ENCODE measurements around the gene RPS16.

Gene RPS16

DNA sequence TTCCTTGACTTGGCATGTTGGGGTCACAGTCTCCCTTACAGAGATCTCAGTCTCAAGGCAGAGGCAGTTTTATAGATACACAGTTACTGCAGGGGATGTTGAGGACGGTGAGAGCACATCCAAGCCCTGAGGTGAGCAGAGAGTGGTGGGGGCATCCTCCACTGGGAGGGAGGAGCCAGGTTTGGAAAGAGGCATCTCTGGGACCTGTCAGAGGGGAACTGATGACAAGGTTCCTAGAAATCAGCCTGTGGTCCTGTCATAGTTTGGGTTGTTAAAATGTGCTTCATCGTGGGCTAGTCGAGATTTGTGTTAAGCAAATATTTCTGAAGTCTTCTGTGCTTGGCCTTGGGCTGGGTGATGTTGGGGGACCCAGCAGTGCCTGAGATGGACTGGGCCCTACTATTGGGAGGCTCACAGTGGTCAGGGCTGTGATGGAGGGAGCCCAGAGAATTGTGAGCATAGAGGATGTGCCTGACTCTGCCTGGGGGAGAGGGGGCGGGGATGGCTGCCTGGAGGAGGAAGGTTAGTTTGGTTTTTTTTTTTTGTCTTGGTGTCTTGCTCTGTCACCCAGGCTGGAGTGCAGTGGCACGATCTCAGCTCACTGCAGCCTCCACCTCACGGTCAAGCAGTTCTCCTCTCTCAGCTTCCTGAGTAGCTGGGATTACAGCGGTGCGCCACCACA, 13.5 kb upstream of the RPS16 start:
- in situ Hi-C loops (cut with HindIII; ENCODE audit: low sequenced_read_pairs): no loop called here

DNA sequence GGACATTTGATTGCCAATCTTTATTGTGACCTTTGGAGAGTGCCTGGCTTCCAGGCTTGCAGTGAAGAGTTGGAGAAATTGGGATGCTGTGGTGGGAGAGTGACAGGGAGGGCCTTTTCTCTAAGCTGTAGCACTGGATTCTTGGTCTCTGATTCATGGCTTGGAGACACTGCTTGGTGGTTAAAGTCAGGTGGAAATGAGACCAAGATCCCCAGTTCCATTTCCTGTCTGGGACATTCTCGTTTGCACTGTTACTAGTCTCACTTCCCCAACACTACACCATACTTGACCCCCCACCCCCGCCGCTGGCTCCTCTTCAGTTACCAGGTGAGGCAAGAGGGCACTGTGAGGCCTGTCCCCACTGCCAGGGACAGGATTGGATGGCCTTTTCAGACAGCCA, 12.5 kb upstream of the RPS16 start:
- in situ Hi-C loops (cut with HindIII; ENCODE audit: low sequenced_read_pairs): no loop called here

DNA sequence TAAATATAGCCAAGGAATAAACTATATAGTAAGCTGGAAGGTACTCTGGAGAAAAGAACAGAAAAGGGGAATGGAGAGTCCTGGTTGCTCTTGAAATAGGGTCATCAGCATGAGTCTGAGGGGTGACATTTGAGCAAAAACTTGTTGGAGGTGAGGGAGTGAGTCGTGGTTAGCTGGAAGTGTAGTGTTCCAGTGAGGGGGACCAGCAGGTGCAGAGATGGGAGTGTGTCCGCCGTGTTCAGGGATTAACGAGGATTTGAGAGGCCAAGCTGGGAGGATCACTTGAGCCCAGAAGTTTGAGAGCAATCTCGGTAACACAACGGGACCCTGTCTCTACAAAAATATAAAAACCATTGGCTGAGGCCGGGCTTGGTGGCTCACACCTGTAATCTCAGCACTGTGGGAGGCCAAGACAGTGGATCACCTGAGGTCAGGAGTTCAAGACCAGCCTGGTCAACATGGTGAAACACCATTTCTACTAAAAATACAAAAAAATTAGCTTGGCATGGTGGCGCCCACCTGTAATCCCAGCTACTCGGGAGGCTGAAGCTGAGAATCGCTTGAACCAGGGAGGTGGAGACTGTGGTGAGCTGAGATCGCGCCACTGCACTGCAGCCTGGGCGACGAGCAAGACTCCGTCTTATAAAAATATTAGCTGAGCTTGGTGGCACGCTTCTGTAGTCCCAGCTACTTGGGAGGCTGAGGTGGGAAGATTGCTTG, 10.8 kb upstream of the RPS16 start:
- in situ Hi-C loops (cut with HindIII; ENCODE audit: low sequenced_read_pairs): no loop called here

DNA sequence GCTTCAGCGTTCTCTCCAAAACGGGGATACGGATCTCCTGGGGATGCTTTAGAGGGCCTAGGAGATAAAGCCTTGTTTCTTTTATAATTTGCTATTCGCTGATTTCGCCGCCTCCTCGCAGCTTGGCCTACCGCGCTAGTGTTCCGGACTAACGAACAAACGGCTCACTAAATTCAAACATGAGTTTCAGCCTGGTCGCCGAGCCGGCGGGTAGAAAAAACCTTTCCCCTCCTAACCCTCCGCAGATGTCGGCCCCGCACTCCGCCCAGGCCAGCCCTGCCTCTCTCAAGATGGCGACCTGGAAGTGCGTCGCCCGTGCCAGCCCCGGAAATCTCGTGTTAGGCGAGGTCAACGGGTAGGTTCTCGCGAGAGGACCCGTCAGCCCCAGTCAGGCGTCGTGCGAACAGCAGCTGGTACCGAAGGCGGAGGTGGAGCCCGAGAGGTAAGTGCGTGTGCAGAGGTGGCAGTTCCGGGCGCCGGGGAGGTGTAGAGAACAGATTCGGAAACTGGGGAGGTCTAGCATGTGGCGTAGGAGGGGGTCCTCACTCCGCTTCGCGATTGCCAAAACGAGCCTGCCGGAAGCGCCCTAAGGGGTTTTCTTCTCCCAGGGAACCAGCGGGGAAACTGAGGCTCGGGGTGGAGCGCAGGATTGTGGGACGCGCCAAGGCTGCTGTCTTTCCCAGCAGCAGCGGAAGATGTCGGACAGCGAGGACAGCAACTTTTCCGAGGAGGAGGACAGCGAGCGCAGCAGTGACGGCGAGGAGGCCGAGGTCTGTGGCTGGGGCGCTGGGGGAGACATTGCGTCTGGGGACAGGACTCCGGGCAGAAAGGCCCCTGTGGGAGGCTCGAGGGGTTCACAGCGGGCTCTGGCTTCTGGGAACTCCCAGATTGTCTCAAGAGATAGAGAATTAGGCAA, 9.7 kb upstream of the RPS16 start, which contains the start of gene SUPT5H:
Gene SUPT5H, plus strand, starts transcription at position 387 of the 916 bp plus-strand sequence. Its CDS starts 309 bp downstream, at position 696.
- in situ Hi-C loops (cut with HindIII; ENCODE audit: low sequenced_read_pairs): no loop called here

DNA sequence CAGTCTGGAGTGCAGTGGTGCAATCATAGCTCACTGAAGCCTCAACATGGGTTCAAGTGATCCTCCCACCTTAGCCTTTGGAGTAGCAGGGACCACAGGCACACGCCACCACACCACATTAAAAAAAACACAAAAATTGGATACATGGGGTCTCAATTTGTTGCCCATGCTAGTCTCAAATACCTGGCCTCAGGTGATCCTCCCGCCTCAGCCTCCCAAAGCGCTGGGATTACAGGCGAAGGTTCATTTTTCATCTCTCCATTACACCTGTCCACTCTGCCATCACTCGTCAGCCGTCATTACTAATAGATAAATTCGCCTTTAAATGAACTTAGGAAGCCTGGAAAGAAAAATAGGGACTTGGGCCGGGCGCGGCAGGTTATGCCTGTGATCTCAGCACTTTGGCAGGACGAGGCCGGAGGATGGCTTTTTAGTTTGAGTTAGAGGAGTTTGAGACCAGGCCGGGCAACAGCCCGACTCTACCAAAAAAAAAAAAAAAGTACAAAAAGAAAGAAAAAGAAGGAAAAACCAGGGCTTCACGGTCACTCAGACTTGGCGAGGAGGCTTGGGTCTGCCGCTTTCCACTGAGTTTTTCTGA, 8.9 kb upstream of the RPS16 start:
- in situ Hi-C loops (cut with HindIII; ENCODE audit: low sequenced_read_pairs): no loop called here

DNA sequence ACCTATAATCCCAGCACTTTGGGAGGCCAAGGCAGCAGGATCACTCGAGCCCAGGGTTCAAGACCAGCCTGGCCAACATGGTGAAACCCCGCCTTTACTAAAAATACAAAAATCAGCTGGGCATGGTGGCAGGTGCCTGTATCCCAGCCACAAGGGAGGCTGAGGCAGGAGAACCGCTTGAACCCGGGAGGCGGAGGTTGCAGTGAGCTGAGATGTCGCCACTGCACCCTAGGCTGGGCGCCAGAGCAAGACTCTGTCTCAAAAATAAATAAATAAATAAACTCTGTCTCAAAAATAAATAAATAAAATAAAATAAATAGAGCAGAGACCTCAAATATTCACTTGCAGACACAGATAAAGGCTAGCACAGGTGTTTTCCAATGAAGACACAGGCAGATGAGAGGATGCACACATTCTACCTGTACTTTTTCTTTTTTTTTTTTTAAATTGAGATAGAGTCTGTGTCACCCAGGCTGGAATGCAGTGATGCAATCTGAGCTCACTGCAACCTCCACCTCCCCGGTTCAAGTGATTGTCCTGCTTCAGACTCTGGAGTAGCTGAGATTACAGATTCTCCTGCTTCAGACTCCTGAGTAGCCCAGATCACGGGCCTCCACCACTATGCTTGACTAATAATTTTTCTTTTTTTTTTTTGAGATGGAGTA, 2.7 kb upstream of the RPS16 start:
- in situ Hi-C loops (cut with HindIII; ENCODE audit: low sequenced_read_pairs): no loop called here

GRCh38 chr19:39436350-39436716, 584 bp upstream of the RPS16 start:
- in situ Hi-C loops (cut with HindIII; ENCODE audit: low sequenced_read_pairs): no loop called here

DNA sequence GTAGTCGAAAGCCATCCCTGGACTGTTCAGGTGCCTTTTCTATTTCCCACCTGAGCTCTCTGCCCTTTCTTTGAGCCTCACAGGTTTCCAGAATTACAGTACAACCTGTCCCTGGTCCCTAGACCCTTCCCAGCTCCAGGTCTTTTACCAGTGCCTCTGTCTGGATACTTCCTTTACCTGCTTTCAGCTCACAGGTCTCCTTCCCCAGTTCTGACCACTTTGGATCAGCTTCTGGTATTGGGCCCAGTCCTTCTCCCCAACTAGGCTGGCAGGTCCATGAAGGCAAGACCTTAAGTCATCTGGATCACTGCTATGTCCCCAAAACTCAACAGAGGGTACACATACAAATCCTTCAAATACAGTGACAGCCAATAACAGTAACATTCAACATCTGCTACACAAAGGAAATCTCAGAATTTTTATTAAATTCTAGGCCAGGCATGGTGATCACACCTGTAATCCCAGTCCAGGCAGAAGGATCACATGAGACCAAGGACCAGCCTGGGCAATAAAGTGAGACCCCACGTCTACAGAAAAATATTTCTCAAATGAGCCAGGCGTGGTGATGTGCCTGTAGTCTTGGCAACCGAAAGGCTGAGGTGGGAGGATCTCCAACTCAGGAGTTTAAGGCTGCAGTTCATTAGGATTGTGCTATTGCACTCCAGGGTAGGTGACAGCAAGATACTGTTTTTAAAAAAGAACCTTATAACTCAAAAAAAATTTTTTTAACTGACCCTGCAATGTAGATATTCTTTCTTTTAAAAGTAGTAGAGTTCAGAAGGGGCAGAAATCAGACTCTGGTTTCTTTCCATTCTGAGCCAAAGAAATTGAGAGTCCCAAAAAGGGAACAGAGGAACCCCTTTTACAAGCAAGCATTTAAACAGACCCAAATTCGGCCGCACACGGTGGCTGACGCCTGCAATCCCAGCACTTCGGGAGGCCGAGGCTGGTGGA, 1.3 kb downstream of the RPS16 start:
- in situ Hi-C loops (cut with HindIII; ENCODE audit: low sequenced_read_pairs): no loop called here

DNA sequence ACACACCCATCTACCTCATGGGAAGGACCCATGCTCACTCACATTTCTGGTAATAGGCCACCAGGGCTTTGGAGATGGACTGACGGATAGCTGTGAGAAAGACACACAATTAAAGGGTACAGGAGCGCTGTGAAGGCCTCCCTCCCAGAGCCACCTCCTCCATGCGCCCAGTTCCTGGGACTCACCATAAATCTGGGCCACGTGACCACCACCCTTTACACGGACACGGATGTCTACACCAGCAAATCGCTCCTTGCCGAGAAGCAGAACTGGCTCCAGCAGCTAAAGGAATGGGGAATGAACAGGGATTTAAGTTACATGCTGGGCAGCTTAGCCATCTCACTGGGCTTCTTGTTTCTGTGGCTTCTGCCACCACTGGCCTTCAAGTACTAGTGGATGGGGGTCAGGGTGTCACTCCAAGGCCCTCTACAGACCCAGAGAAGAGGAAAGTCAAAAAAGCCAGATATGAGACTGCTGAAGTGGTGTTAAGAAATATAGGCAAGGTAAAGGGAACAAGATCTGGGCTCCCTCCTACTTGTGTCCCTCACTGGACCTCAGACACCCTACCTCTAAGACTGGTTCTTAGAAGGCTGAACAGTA, 2.2 kb downstream of the RPS16 start:
- in situ Hi-C loops (cut with HindIII; ENCODE audit: low sequenced_read_pairs): no loop called here

GRCh38 chr19:39432677-39433025, 3.1 kb downstream of the RPS16 start:
- in situ Hi-C loops (cut with HindIII; ENCODE audit: low sequenced_read_pairs): no loop called here

DNA sequence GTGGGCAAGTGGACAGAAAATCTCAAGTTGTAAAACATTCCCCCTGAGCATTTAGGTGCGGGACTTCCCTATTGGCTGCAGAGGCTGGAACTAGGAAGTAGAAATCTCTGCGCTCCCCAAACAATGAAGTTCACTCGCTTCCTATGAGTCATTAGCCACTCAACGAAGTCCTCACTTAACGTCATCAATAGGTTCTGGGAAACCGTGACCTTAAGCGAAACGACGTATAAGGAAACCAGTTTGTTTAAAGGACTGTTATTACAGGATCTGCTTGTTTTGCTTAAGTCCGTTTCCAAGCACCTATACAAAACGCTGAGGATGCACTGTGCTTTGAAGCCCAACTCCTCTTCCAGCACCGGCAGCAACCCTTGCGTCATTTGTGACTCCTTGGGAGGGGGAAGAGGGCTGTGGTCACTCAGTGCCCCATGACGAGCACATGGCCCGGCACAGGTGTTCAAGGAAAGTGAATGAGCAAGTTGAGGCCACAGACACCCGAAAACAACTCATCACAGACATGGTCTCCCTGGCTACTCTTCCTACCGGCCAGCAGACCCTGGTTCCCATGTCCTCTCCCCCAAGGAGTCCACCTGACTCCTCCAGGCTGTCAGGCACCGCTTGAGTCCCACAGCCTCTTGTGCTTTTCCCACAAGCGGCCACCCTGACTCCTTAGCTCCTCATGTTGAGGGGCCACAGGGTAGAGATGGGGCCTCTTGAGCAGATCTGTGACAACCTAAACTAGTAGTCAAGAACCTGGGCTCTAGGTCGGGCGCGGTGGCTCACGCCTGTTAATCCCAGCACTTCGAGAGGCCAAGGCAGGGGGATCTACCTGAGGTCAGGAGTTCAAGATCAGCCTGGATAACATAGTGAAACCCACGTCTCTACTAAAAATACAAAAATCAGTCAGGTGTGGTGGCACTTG, 4.8 kb downstream of the RPS16 start:
- in situ Hi-C loops (cut with HindIII; ENCODE audit: low sequenced_read_pairs): no loop called here

GRCh38 chr19:39428283-39429112, 7.3 kb downstream of the RPS16 start:
- in situ Hi-C loops (cut with HindIII; ENCODE audit: low sequenced_read_pairs): no loop called here

DNA sequence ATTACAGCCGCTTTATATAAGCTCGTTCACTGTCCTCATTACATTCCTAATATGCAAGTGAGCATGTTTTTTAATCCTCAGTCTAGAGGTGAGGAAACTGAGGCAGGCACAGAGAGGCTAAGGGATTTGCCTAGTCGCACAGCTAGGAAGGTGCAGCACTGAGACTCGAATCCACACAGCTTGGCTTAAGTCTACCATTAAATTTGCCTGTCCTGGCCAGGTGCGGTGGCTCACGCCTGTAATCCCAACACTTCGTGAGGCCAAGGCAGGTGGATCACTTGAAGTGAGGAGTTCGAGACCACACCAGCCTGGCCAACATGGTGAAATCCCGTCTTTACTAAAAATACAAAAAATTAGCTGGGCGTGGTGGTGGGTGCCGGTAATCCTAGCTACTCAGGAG, 8.0 kb downstream of the RPS16 start:
- in situ Hi-C loops (cut with HindIII; ENCODE audit: low sequenced_read_pairs): no loop called here

GRCh38 chr19:39426170-39426569, 9.6 kb downstream of the RPS16 start:
- in situ Hi-C loops (cut with HindIII; ENCODE audit: low sequenced_read_pairs): no loop called here

DNA sequence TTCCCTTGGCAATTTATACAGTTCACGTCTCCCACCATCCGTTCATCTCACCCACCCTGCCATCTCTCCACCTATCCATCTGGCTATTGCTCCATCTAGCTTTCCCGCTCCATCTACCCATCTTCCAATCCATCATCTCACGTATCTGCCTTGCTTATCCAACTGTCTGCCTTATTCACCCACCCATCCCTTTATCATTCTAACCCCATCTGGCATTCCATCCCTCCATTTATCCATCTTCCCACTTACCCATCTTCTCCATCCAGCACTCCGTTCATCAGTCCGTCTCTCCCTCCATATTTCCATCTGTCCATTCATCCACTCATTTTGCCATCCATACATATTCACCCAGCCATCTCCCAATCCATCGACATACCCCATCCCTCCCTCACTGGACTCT, 10.0 kb downstream of the RPS16 start:
- in situ Hi-C loops (cut with HindIII; ENCODE audit: low sequenced_read_pairs): no loop called here

GRCh38 chr19:39424934-39425333, 10.8 kb downstream of the RPS16 start:
- in situ Hi-C loops (cut with HindIII; ENCODE audit: low sequenced_read_pairs): no loop called here
